ENCODE measurements around the gene UGT1A4.
A peak's percentile ranks its signal among the peaks of the same experiment; 100 is the strongest.
"Not testable (repeated sequence)": the region's sequence is repeated elsewhere in the genome, so short reads cannot be mapped to it uniquely, and the experiment has no call there.

Gene UGT1A4

GRCh38 chr2:233700028-233700635 lies 18.4 kb upstream of the UGT1A4 start:
- no peak for DNase-seq (ENCODE audit: low spot score)

- DNase-seq (ENCODE audit: low spot score), result not testable (repeated sequence)
These were observed 17.7 kb upstream of the UGT1A4 start for GRCh38 chr2:233700842-233701241.

GRCh38 chr2:233702238-233702637 lies 16.3 kb upstream of the UGT1A4 start:
- no peak for DNase-seq (ENCODE audit: low spot score)

GRCh38 chr2:233705911-233706506 lies 12.5 kb upstream of the UGT1A4 start:
- DNase-seq (ENCODE audit: low spot score), result no peak

GRCh38 chr2:233706720-233707119 lies 11.8 kb upstream of the UGT1A4 start:
- no peak for DNase-seq (ENCODE audit: low spot score)

- DNase-seq (ENCODE audit: low spot score), result no peak
These were observed 10.4 kb upstream of the UGT1A4 start for GRCh38 chr2:233707940-233708644.

GRCh38 chr2:233708942-233709341 lies 9.6 kb upstream of the UGT1A4 start:
- DNase-seq (ENCODE audit: low spot score), result no peak

GRCh38 chr2:233711312-233712008 lies 7.1 kb upstream of the UGT1A4 start:
- DNase-seq (ENCODE audit: low spot score), result peak; percentile 57

GRCh38 chr2:233712611-233713261 lies 5.8 kb upstream of the UGT1A4 start, which contains the start of gene UGT1A5:
UGT1A5 (plus strand) TSS chr2:233712907; CDS start chr2:233712992, 85 bp downstream.
- no peak for DNase-seq (ENCODE audit: low spot score)

- DNase-seq (ENCODE audit: low spot score), result no peak
These were observed 5.3 kb upstream of the UGT1A4 start for GRCh38 chr2:233713262-233713615.

- DNase-seq (ENCODE audit: low spot score), result no peak
These were observed 4.4 kb upstream of the UGT1A4 start for GRCh38 chr2:233714121-233714520.

GRCh38 chr2:233728723-233729301 lies 10.3 kb downstream of the UGT1A4 start, which contains the start of gene UGT1A3:
UGT1A3 (plus strand) TSS chr2:233729042; CDS start chr2:233729127, 85 bp downstream.
- DNase-seq (ENCODE audit: low spot score), result no peak

- DNase-seq (ENCODE audit: low spot score), result not testable (repeated sequence)
These were observed 18.5 kb downstream of the UGT1A4 start for GRCh38 chr2:233736868-233737653.

- DNase-seq (ENCODE audit: low spot score), result no peak
These were observed 22.3 kb downstream of the UGT1A4 start for GRCh38 chr2:233740870-233741269.

- DNase-seq (ENCODE audit: low spot score), result no peak
These were observed 25.1 kb downstream of the UGT1A4 start for GRCh38 chr2:233743464-233744259.

GRCh38 chr2:233745073-233745755 lies 26.7 kb downstream of the UGT1A4 start:
- DNase-seq (ENCODE audit: low spot score), result no peak

GRCh38 chr2:233745838-233746237 lies 27.3 kb downstream of the UGT1A4 start:
- not testable (repeated sequence) for DNase-seq (ENCODE audit: low spot score)

GRCh38 chr2:233746475-233747282 lies 28.1 kb downstream of the UGT1A4 start:
- DNase-seq (ENCODE audit: low spot score), result no peak

- DNase-seq (ENCODE audit: low spot score), result no peak
These were observed 28.7 kb downstream of the UGT1A4 start for GRCh38 chr2:233747283-233747544.
